ENCODE measurements around the gene ZNF341.

The ZNF341 gene

GRCh38 chr20:33766686-33767085 lies 34.9 kb downstream of the ZNF341 start:
- DNase-seq (ENCODE audit: low read depth in 4 of 4, low spot score in 1 of 4) = no peak

- DNase-seq (ENCODE audit: low read depth in 4 of 4, low spot score in 1 of 4) = no peak
Observed at GRCh38 chr20:33767777-33768138, 36.0 kb downstream of the ZNF341 start.

- no peak for DNase-seq (ENCODE audit: low read depth in 4 of 4, low spot score in 1 of 4)
Observed at GRCh38 chr20:33769043-33769442, 37.2 kb downstream of the ZNF341 start.

- DNase-seq (ENCODE audit: low read depth in 4 of 4, low spot score in 1 of 4) = no peak
Observed at GRCh38 chr20:33770005-33770404, 38.2 kb downstream of the ZNF341 start.

GRCh38 chr20:33771938-33772337 lies 40.1 kb downstream of the ZNF341 start:
- DNase-seq (ENCODE audit: low read depth in 4 of 4, low spot score in 1 of 4) = no peak

- DNase-seq (ENCODE audit: low read depth in 4 of 4, low spot score in 1 of 4) = no peak
Observed at GRCh38 chr20:33772439-33772838, 40.6 kb downstream of the ZNF341 start.

- no peak for DNase-seq (ENCODE audit: low read depth in 4 of 4, low spot score in 1 of 4)
Observed at GRCh38 chr20:33773412-33774089, 41.8 kb downstream of the ZNF341 start.

GRCh38 chr20:33777816-33778215 lies 46.0 kb downstream of the ZNF341 start:
- DNase-seq (ENCODE audit: low read depth in 4 of 4, low spot score in 1 of 4) = no peak

- no peak for DNase-seq (ENCODE audit: low read depth in 4 of 4, low spot score in 1 of 4)
Observed at GRCh38 chr20:33781133-33781532, 49.3 kb downstream of the ZNF341 start.

- DNase-seq (ENCODE audit: low read depth in 4 of 4, low spot score in 1 of 4) = no peak
Observed at GRCh38 chr20:33781945-33782344, 50.1 kb downstream of the ZNF341 start.

- no peak for DNase-seq (ENCODE audit: low read depth in 4 of 4, low spot score in 1 of 4)
Observed at GRCh38 chr20:33783256-33783655, 51.5 kb downstream of the ZNF341 start.

- DNase-seq (ENCODE audit: low read depth in 4 of 4, low spot score in 1 of 4) = no peak
Observed at GRCh38 chr20:33783818-33784217, 52.0 kb downstream of the ZNF341 start.

GRCh38 chr20:33784225-33784624 lies 52.4 kb downstream of the ZNF341 start:
- DNase-seq (ENCODE audit: low read depth in 4 of 4, low spot score in 1 of 4) = no peak

- DNase-seq (ENCODE audit: low read depth in 4 of 4, low spot score in 1 of 4) = no peak
Observed at GRCh38 chr20:33785503-33785902, 53.7 kb downstream of the ZNF341 start.

- no peak for DNase-seq (ENCODE audit: low read depth in 4 of 4, low spot score in 1 of 4)
Observed at GRCh38 chr20:33787253-33787891, 55.6 kb downstream of the ZNF341 start.

GRCh38 chr20:33788351-33789049 lies 56.7 kb downstream of the ZNF341 start:
- no peak for DNase-seq (ENCODE audit: low read depth in 4 of 4, low spot score in 1 of 4)

GRCh38 chr20:33789109-33789857 lies 57.5 kb downstream of the ZNF341 start:
- DNase-seq (ENCODE audit: low read depth in 4 of 4, low spot score in 1 of 4) = no peak

GRCh38 chr20:33789858-33790182 lies 58.0 kb downstream of the ZNF341 start:
- DNase-seq (ENCODE audit: low read depth in 4 of 4, low spot score in 1 of 4) = no peak

GRCh38 chr20:33790566-33790965 lies 58.8 kb downstream of the ZNF341 start:
- DNase-seq (ENCODE audit: low read depth in 4 of 4, low spot score in 1 of 4) = no peak

GRCh38 chr20:33791021-33791420 lies 59.2 kb downstream of the ZNF341 start:
- DNase-seq (ENCODE audit: low read depth in 4 of 4, low spot score in 1 of 4) = no peak

- DNase-seq (ENCODE audit: low read depth in 4 of 4, low spot score in 1 of 4) = no peak
Observed at GRCh38 chr20:33791540-33791939, 59.7 kb downstream of the ZNF341 start.
